NCI-H1105 treated with DMSO at 0.1 percent for 48 hours (cell line): ENCODE results near the gene SLC2A3.
"Not testable (repeated sequence)": the region's sequence is repeated elsewhere in the genome, so short reads cannot be mapped to it uniquely, and the experiment has no call there.

Experiments used
- DNase-seq: peaks from one replicate; lab custom pipeline; 2025; lab: John Stamatoyannopoulos, UW

Gene SLC2A3

GRCh38 chr12:7950230-7950943 lies 14.4 kb upstream of the SLC2A3 start:
- not testable (repeated sequence) for DNase-seq

- no peak for DNase-seq
Observed at GRCh38 chr12:7948589-7949260, 12.7 kb upstream of the SLC2A3 start.

- DNase-seq, result no peak
Observed at GRCh38 chr12:7947011-7947410, 11.0 kb upstream of the SLC2A3 start.

- not testable (repeated sequence) for DNase-seq
Observed at GRCh38 chr12:7944760-7945159, 8.8 kb upstream of the SLC2A3 start.

DNA sequence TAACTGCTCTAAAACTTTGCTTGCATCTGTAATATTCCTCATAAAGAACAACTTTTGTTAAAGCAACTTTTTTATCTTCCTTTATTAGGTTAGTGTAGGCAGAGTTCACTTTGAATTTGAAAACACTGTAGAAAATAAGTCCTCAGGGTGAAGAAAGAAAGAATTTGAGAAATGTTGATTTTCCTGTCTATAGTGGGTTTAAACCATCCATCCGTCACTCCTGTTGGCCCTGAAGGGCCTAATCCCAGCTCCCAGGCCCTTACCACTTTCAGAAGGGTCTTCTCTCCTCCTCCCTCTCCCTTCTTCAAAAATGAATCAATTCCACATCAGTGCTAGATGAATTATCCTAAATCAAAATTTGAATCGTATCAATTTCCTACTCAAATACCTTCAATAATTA lies 4.9 kb upstream of the SLC2A3 start:
- no peak for DNase-seq

DNA sequence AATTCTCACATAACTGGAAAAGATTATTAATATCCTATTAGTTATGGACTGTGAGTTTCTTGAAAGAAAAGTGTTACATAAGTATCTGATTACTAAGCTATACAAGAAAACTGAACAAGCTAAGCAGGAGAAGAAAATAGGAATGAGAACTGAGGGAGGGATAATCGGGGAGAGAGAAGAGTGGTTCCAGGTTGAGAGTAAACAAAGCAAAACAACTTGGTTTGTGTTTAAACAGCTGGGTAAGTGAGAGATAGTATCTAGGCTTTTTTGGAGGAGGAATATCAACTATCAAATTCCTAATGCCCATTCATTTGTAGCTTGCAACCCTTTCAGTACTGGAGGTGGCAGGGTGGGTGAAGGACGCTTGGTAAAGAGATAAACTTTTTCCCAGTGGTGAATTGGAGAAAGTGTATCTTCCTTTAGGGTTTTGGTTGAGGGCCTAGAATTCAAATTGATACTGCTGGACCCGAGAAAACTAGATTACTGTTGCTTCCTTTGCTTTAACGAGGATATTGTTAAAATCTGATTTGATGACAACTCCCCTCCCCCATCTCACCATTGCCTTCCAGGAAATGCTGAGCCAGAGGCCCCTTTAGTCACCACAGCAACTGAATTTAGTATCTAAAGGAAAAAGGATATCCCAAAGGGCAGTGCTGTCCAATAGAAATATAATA lies 2.0 kb upstream of the SLC2A3 start:
- DNase-seq, result peak; percentile 22

DNA sequence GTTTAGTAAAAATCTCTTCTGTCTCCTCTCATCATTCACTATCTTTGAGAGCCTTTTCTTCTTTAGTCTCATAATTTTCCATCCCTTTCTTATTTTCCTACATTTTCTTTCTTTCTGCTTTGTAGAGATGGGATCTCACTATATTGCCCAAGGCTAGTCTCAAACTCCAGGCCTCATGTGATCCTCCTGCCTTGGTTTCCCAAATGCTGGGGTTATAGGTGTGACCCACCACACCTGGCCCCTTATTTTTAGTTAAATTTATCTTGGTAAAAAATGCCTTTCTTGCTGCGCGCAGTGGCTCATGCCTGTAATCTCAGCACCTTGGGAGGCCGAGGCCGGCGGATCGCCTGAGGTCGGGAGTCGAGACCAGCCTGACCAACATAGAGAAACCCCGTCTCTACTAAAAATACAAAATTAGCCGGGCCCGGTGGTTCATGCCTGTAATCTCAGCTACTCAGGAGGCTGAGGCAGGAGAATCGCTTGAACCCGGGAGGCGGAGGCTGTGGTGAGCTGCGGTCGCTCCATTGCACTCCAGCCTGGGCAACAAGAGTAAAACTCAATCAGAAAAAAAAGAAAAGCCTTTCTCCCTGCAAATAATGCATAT lies 996 bp downstream of the SLC2A3 start:
- no peak for DNase-seq

GRCh38 chr12:7934091-7934888 lies 1.7 kb downstream of the SLC2A3 start:
- DNase-seq, result no peak

GRCh38 chr12:7933255-7933726 lies 2.7 kb downstream of the SLC2A3 start:
- DNase-seq, result peak; percentile 81

- DNase-seq, result not testable (repeated sequence)
Observed at GRCh38 chr12:7932599-7933240, 3.3 kb downstream of the SLC2A3 start.

DNA sequence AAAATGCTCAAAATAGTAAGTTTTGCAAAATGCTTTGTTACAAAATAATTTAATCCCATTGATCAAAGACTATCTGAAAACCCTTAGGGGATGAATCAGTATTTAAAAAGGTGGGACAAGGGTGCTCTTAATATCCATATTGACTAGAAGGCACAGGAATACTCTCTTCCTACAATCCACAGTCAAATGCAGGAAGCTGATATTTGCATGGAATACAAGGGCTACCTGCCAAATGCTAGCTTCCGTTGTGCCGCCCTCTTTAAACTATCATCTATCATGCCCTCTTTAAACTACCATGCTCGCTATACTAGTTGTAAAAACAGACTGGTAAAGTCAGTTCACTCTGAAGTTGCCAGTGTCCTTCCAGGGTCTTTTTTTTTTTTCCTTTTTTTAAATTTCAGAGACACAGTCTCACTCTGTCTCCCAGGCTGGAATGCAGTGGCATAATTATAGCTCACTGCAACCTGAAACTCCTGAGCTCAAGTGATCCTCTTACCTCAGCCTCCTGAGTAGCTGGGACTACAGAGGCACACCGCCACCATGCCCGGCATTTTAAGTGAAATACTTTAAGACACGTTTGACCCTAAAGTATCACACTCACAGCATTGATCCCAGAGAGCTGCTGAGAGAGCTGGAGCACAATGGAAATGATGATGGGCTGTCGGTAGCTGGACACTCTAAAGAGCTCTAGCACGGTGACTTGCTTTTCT lies 6.7 kb downstream of the SLC2A3 start:
- DNase-seq, result peak; percentile 25

GRCh38 chr12:7927470-7927869 lies 8.5 kb downstream of the SLC2A3 start:
- no peak for DNase-seq

GRCh38 chr12:7926068-7926666 lies 9.8 kb downstream of the SLC2A3 start:
- not testable (repeated sequence) for DNase-seq

- DNase-seq, result no peak
Observed at GRCh38 chr12:7923241-7924236, 12.4 kb downstream of the SLC2A3 start.

GRCh38 chr12:7921181-7921580 lies 14.8 kb downstream of the SLC2A3 start:
- not testable (repeated sequence) for DNase-seq

- not testable (repeated sequence) for DNase-seq
Observed at GRCh38 chr12:7918268-7918590, 17.8 kb downstream of the SLC2A3 start.

- no peak for DNase-seq
Observed at GRCh38 chr12:7917392-7918267, 18.4 kb downstream of the SLC2A3 start.

DNA sequence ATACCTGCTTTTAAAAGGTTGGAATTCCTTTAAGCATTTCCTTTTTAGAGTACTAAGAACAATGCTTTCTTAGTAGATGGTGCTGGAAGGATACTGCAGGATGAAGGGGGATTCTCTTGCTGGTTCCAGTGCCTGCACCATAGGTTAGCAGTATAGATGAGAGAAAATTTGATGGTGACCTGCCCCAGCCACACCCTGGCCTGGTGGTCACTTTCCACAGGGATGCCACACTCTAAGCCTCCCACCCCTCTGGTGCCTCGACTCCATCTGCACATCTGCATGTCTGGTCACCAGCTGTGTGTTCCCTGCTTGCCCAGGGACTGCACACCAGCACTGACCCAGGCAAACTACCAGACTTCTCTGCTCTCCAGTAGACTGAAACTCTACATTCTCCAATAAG lies 19.1 kb downstream of the SLC2A3 start:
- no peak for DNase-seq
